Mesenchymal stem cell (in vitro differentiated cells and primary cell): Measurements from ENCODE around the gene POLR3B.

Source experiments
- DNase-seq: peaks from one replicate; pipeline ENCODE4 v3.0.0-alpha.2; 2013
- H2AFZ ChIP-seq: one replicate; pipeline ENCODE4 v1.6.1; 2013; ENCODE audit warnings: low read depth, mild to moderate bottlenecking, control low read depth, inconsistent platforms, low read length, moderate library complexity
- H2AK5ac ChIP-seq: 2 replicates; pipeline ENCODE4 v1.6.1; 2013; ENCODE audit warnings: low read length, moderate library complexity, mild to moderate bottlenecking, inconsistent platforms; ENCODE audit not compliant: severe bottlenecking
- H2BK120ac ChIP-seq: one replicate; pipeline ENCODE4 v1.6.1; 2013; ENCODE audit warnings: low read depth, mild to moderate bottlenecking, inconsistent platforms, low read length, moderate library complexity
- H2BK12ac ChIP-seq, 2 experiments: one replicate each; pipeline ENCODE4 v1.6.1; 2013; ENCODE audit warnings: inconsistent platforms in 2 of 2, low read length in 2 of 2, mild to moderate bottlenecking in 2 of 2, moderate library complexity in 2 of 2, control low read depth in 1 of 2
- H2BK15ac ChIP-seq: one replicate; pipeline ENCODE4 v1.6.1; 2013; ENCODE audit warnings: mild to moderate bottlenecking, low read depth, inconsistent platforms; ENCODE audit not compliant: poor library complexity, severe bottlenecking
- H2BK5ac ChIP-seq: 2 replicates; pipeline ENCODE4 v1.6.1; 2013; ENCODE audit warnings: low read depth, mild to moderate bottlenecking, low read length, control low read depth, inconsistent platforms; ENCODE audit not compliant: poor library complexity, severe bottlenecking
- H3K14ac ChIP-seq, 2 experiments: one replicate each; pipeline ENCODE4 v1.6.1; 2013; ENCODE audit warnings: inconsistent platforms in 2 of 2, low read length in 2 of 2, control low read depth in 1 of 2, mild to moderate bottlenecking in 1 of 2, moderate library complexity in 1 of 2
- H3K18ac ChIP-seq, 2 experiments: one replicate each; pipeline ENCODE4 v1.6.1; 2013; ENCODE audit warnings: inconsistent platforms in 2 of 2, low read length in 2 of 2, control low read depth in 1 of 2, low read depth in 1 of 2, mild to moderate bottlenecking in 1 of 2
- H3K23ac ChIP-seq, 2 experiments: one replicate each; pipeline ENCODE4 v1.6.1; 2013; ENCODE audit warnings: inconsistent platforms in 2 of 2, low read length in 2 of 2, mild to moderate bottlenecking in 2 of 2, moderate library complexity in 2 of 2, control low read depth in 1 of 2
- H3K27ac ChIP-seq: 2 replicates; pipeline ENCODE4 v1.5.1; 2013; ENCODE audit warnings: mild to moderate bottlenecking, moderate library complexity, low read length, control low read depth, inconsistent platforms; ENCODE audit not compliant: poor library complexity, severe bottlenecking
- H3K27me3 ChIP-seq, 2 experiments: 2 replicates each; pipeline versions ENCODE4 v1.6.1 to v1.7.0; 2013; ENCODE audit warnings: low read length in 2 of 2, mild to moderate bottlenecking in 2 of 2, moderate library complexity in 2 of 2, control low read depth in 1 of 2, inconsistent platforms in 1 of 2; ENCODE audit not compliant: control insufficient read depth in 1 of 2, insufficient read depth in 1 of 2
- H3K36me3 ChIP-seq, 2 experiments: 2 replicates each; pipeline versions ENCODE4 v1.6.1 to v1.7.0; 2013; ENCODE audit warnings: low read length in 2 of 2, control low read depth in 1 of 2, inconsistent platforms in 1 of 2, low read depth in 1 of 2, mild to moderate bottlenecking in 1 of 2; ENCODE audit not compliant: insufficient read depth in 2 of 2, control insufficient read depth in 1 of 2
- H3K4ac ChIP-seq, 2 experiments: one replicate each; pipeline ENCODE4 v1.6.1; 2013; ENCODE audit warnings: inconsistent platforms in 2 of 2, low read length in 2 of 2, mild to moderate bottlenecking in 2 of 2, moderate library complexity in 2 of 2, control low read depth in 1 of 2, low read depth in 1 of 2
- H3K4me1 ChIP-seq: 2 replicates; pipeline ENCODE4 v1.6.1; 2013; ENCODE audit warnings: low read depth, low read length, control low read depth; ENCODE audit not compliant: control insufficient read depth, insufficient read depth
- H3K4me2 ChIP-seq: 2 replicates; pipeline ENCODE4 v1.6.1; 2013; ENCODE audit warnings: low read length, mild to moderate bottlenecking, inconsistent platforms; ENCODE audit not compliant: poor library complexity, severe bottlenecking
- H3K4me3 ChIP-seq, 2 experiments: 2 replicates each; pipeline versions ENCODE4 v1.5.1 to v1.7.0; 2013; ENCODE audit warnings: low read length in 2 of 2, mild to moderate bottlenecking in 2 of 2, control low read depth in 1 of 2, low read depth in 1 of 2; ENCODE audit not compliant: insufficient read depth in 1 of 2
- H3K79me1 ChIP-seq: replicated peaks from 2 replicates; pipeline ENCODE4 v1.6.1; 2013; ENCODE audit warnings: mild to moderate bottlenecking, control low read depth, low read length, inconsistent platforms; ENCODE audit not compliant: poor library complexity, severe bottlenecking
- H3K9ac ChIP-seq: 2 replicates; pipeline ENCODE4 v1.7.0; 2013; ENCODE audit warnings: mild to moderate bottlenecking, low read length, moderate library complexity
- H3K9me3 ChIP-seq: 2 replicates; pipeline ENCODE4 v1.7.0; 2013; ENCODE audit warnings: mild to moderate bottlenecking, low read length; ENCODE audit not compliant: control insufficient read depth
- H4K8ac ChIP-seq: one replicate; pipeline ENCODE4 v1.6.1; 2013; ENCODE audit warnings: inconsistent platforms, mild to moderate bottlenecking, low read length, moderate library complexity
- H4K91ac ChIP-seq: one replicate; pipeline ENCODE4 v1.6.1; 2013; ENCODE audit warnings: mild to moderate bottlenecking, low read length, inconsistent platforms
- WGBS: methylation state at CpG from one replicate; pipeline ENCODE4 v1.1.7; 2013; ENCODE audit warnings: mixed read lengths; 5-methylcytosine and 5-hydroxymethylcytosine counted together

POLR3B gene

GRCh38 chr12:106389151-106389550 lies 31.6 kb downstream of the POLR3B start:
- H2AK5ac ChIP-seq = no peak overlapping the region
- no peak overlapping the region for H3K4me3 ChIP-seq
- H4K91ac ChIP-seq = no peak overlapping the region
- H2BK120ac ChIP-seq = no peak overlapping the region
- H2BK12ac ChIP-seq = no peak overlapping the region
- H3K14ac ChIP-seq = no peak overlapping the region
- 94% methylated on average over 4 of the region's 4 CpGs for WGBS
- H3K4me1 ChIP-seq = peaks cover 1% of the 10 kb centered on the region
- H2AFZ ChIP-seq = no peak overlapping the region
- H3K79me1 ChIP-seq = peaks cover 2% of the 10 kb centered on the region
- H3K9ac ChIP-seq = no peak overlapping the region
- H3K36me3 ChIP-seq = peaks cover 9 to 40% of the 10 kb centered on the region in 2 experiments
- H3K4me2 ChIP-seq = no peak overlapping the region
- no peak for DNase-seq
- no peak overlapping the region for H3K27ac ChIP-seq
- H3K9me3 ChIP-seq = no peaks in the 10 kb centered on the region
- H3K4ac ChIP-seq = no peak overlapping the region
- H4K8ac ChIP-seq = no peak overlapping the region
- H3K27me3 ChIP-seq = no peaks in the 10 kb centered on the region
- no peak overlapping the region for H2BK5ac ChIP-seq
- H2BK15ac ChIP-seq = no peak overlapping the region
- no peak overlapping the region for H3K18ac ChIP-seq
- H3K23ac ChIP-seq = no peak overlapping the region

DNA sequence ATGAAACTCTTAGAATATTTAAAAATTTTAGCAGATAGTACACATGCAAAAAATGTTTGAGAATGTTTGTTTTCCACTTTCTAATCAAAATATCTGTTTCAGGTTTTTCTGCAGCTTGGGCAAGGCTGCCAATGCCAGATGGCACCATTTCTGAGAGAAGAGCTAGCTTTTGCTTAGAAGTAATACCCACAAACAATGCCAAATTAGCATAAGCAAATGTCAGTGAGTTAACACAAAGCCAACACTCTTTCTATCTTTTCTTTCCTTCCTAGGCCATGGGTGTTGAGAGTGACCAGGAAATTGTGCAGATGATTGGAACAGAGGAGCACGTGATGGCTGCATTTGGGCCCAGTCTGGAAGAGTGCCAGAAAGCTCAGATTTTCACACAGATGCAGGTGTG lies 35.2 kb downstream of the POLR3B start:
- Histone ChIP-seq H2BK15ac (no peak overlapping the region), H4K91ac (no peak overlapping the region), H3K36me3 (peaks cover 12 to 56% of the 10 kb centered on the region in 2 experiments), H3K79me1 (peaks cover 2% of the 10 kb centered on the region), H3K4ac (no peak overlapping the region), H2BK120ac (no peak overlapping the region), H3K9ac (no peak overlapping the region), H2BK5ac (no peak overlapping the region), H4K8ac (no peak overlapping the region), H3K4me3 (no peak overlapping the region), H3K18ac (no peak overlapping the region), H2BK12ac (no peak overlapping the region), H3K27ac (no peak overlapping the region), H3K4me1 (no peaks in the 10 kb centered on the region), H3K27me3 (no peaks in the 10 kb centered on the region), H3K9me3 (no peaks in the 10 kb centered on the region), H3K14ac (no peak overlapping the region), H3K23ac (no peak overlapping the region), H3K4me2 (no peak overlapping the region), H2AK5ac (no peak overlapping the region), H2AFZ (no peak overlapping the region)
- 95% methylated on average over 1 of the region's 1 CpG for WGBS
- DNase-seq = no peak

DNA sequence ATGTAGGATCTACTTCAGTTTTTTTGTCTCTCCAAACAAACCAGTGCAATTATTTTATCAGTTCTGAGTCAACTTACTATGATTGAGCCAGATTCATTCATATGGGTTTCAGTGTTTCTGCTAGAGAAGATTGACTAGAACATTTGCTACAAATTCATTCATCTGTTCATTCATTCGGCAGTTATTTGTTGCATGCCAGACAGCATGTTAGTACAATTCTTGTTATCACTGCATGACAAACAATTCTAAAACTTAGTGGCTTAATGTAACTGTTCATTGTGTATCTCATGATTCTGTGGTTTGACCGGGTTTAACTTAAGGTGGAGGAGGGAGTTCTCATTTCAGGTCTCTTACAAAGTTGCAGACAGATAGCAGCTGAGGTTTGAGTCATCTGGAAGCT lies 52.3 kb downstream of the POLR3B start:
- no peak overlapping the region for H3K4me3 ChIP-seq
- H3K4ac ChIP-seq = no peak overlapping the region
- H3K79me1 ChIP-seq = no peaks in the 10 kb centered on the region
- peaks cover 0 to 35% of the 10 kb centered on the region in 2 experiments for H3K36me3 ChIP-seq
- no peak overlapping the region for H2BK120ac ChIP-seq
- no peak overlapping the region for H3K27ac ChIP-seq
- no peak for DNase-seq
- H3K4me2 ChIP-seq = no peak overlapping the region
- H3K4me1 ChIP-seq = no peaks in the 10 kb centered on the region
- no peak overlapping the region for H3K23ac ChIP-seq
- H2BK12ac ChIP-seq = no peak overlapping the region
- no peak overlapping the region for H2AFZ ChIP-seq
- no peak overlapping the region for H4K91ac ChIP-seq
- WGBS = 90% methylated on average over 1 of the region's 2 CpGs
- H2BK5ac ChIP-seq = no peak overlapping the region
- no peak overlapping the region for H4K8ac ChIP-seq
- H3K9ac ChIP-seq = no peak overlapping the region
- no peak overlapping the region for H2AK5ac ChIP-seq
- no peaks in the 10 kb centered on the region for H3K27me3 ChIP-seq
- no peak overlapping the region for H2BK15ac ChIP-seq
- H3K9me3 ChIP-seq = no peaks in the 10 kb centered on the region
- H3K14ac ChIP-seq = no peak overlapping the region
- no peak overlapping the region for H3K18ac ChIP-seq

DNA sequence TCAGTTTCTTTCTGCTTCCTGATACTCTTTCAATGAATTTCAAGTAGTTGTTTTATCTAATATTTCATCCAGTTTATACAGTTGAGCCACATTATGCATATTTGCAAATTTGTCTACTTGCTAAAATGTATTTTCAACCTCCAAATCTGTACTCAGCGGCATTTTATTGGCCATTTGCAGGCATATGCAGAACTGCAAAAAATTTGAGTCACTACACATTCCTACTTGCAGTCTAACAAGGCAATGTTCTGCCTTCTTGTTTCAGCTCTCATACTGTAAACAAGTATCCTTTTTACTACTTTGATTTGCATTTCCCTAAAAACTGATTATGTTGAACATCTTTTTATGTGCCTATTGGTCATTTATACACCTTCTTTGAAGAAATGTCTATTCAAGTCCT lies 55.0 kb downstream of the POLR3B start:
- H4K8ac ChIP-seq = no peak overlapping the region
- no peak overlapping the region for H3K23ac ChIP-seq
- no peak overlapping the region for H2BK5ac ChIP-seq
- H3K36me3 ChIP-seq = peaks cover 0 to 34% of the 10 kb centered on the region in 2 experiments
- WGBS = 97% methylated on average over 1 of the region's 1 CpG
- no peak overlapping the region for H3K27ac ChIP-seq
- H2AFZ ChIP-seq = no peak overlapping the region
- H3K18ac ChIP-seq = no peak overlapping the region
- H3K4ac ChIP-seq = no peak overlapping the region
- H3K4me2 ChIP-seq = no peak overlapping the region
- no peaks in the 10 kb centered on the region for H3K79me1 ChIP-seq
- H4K91ac ChIP-seq = no peak overlapping the region
- no peak for DNase-seq
- no peak overlapping the region for H3K14ac ChIP-seq
- H2AK5ac ChIP-seq = no peak overlapping the region
- no peaks in the 10 kb centered on the region for H3K9me3 ChIP-seq
- no peak overlapping the region for H3K9ac ChIP-seq
- no peak overlapping the region for H2BK12ac ChIP-seq
- H3K4me3 ChIP-seq = no peak overlapping the region
- no peak overlapping the region for H2BK15ac ChIP-seq
- peaks cover 2% of the 10 kb centered on the region for H3K4me1 ChIP-seq
- H2BK120ac ChIP-seq = no peak overlapping the region
- no peaks in the 10 kb centered on the region for H3K27me3 ChIP-seq
